ENCODE results near the gene ZNF322. TPM values are rescaled to one million over a fixed set of nuclear protein-coding genes. Genes with fewer than 3 reads are reported as not detected.

Gene ZNF322
- total RNA-seq, 4 donors from 2014 or later, result 5.0 to 12.1 (median 10.6) TPM

DNA sequence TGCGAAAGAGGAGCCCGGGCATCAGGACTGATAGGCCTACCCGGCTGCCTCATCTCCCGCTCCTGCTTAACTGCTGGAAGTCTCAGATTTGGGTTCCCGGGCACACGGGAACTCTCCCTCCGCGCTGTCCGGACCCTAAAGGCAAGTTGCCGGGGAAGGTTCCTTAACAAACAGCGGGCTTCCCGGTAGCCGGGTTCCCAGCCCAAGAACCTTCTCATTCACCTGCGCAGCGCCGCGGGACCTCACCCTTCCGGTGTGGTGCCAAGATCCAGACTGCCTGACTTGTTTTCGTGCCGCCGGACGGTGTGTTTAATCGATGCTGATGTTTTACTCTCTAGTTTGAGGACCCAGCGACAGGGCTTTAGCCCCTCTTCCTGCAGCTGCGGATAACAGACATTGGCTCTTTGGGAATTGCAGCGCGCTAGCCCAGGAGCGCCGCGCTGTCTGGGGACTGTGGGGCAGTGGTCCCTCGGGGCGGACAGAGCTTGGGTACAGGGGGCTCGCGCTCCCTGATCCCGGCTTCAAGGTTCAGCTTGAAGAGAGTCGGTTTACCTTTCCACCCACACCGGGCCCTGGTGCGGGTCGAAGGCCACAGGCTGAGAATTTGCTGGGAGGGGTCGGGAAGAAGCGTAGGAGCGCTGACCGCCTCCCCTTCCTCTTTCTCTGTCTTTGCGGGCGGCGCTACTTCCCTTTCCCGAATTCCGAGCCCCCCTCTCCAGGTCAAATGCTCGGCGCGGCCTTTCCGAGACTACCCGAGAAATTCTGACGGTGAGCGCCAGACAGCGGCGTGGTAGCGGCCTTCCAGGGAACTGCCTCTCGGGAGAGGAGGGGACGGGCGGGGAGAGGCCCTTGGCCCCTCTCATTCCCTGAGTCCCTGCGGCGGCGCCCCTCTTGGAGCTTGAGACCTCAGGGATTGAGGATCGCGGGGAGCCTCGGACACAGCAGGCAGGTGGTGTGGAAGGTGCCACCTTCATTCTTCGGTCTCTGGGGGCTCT lies 45.6 kb downstream of the ZNF322 start:
- Histone ChIP-seq H3K4me3 (peak overlapping the region; percentile 5 to 32 (median 15)), H3K27me3 (peaks cover 0 to 21% of the 10 kb centered on the region in 2 donors), H3K4me1 (peaks cover 0 to 12% (median 0%) of the 10 kb centered on the region in 4 donors), H3K27ac (no peak overlapping the region), H3K9me3 (no peaks in the 10 kb centered on the region), H3K36me3 (no peaks in the 10 kb centered on the region)
- TF ChIP-seq POLR2A (IDR thresholded peaks at IDR 0.05), result no peak
- TF ChIP-seq, protein P1, sequence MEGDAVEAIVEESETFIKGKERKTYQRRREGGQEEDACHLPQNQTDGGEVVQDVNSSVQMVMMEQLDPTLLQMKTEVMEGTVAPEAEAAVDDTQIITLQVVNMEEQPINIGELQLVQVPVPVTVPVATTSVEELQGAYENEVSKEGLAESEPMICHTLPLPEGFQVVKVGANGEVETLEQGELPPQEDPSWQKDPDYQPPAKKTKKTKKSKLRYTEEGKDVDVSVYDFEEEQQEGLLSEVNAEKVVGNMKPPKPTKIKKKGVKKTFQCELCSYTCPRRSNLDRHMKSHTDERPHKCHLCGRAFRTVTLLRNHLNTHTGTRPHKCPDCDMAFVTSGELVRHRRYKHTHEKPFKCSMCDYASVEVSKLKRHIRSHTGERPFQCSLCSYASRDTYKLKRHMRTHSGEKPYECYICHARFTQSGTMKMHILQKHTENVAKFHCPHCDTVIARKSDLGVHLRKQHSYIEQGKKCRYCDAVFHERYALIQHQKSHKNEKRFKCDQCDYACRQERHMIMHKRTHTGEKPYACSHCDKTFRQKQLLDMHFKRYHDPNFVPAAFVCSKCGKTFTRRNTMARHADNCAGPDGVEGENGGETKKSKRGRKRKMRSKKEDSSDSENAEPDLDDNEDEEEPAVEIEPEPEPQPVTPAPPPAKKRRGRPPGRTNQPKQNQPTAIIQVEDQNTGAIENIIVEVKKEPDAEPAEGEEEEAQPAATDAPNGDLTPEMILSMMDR (IDR thresholded peaks at IDR 0.05), result no peak
- DNase-seq, result no peak

DNA sequence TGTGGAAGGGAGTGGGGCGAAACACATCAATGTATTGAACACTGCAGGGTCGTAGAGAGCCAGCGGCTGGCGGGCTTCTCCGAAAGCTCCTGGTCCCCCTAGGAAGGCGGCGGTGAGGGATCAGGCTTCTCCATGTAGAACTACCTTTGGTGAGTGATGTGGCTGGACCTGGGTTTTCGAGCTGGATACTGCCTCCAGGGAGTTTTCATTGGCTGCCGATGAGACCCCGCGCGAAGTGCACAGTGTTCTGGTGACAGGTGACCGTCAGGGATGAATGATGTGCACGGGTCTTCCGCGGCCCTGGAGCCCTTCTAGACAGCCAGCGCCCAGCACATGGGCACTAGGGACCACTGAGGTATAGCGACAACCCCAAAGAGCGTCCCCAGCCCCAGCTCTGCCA lies 46.3 kb downstream of the ZNF322 start:
- Histone ChIP-seq H3K9me3 (no peaks in the 10 kb centered on the region), H3K4me3 (no peak overlapping the region), H3K36me3 (no peaks in the 10 kb centered on the region), H3K27ac (no peak overlapping the region), H3K4me1 (peaks cover 0 to 12% (median 0%) of the 10 kb centered on the region in 4 donors), H3K27me3 (peaks cover 0 to 21% of the 10 kb centered on the region in 2 donors)
- DNase-seq, result no peak
- no peak for TF ChIP-seq POLR2A (IDR thresholded peaks at IDR 0.05)
- TF ChIP-seq, protein P1 (IDR thresholded peaks at IDR 0.05), result no peak

DNA sequence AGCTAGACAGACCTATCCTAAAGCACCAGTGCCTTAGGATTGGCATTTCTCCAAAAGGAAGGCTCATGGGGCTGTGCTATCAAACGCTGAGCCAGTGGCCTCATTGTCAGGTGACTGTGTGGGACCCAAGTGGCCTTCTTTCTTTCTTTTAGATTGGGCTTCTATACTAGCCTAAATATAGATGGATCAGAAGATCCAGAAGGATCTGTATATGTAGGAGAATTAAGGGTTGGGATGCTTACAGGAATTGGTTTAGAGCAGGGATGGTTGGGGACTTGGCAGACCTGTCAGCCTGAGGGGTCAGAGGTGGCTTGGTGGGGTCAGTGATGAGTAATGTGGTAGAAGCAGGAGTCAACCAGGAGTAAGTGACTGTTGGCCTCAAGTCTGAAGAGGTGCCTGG lies 47.9 kb downstream of the ZNF322 start:
- Histone ChIP-seq H3K4me1 (peaks cover 0 to 12% (median 0%) of the 10 kb centered on the region in 4 donors), H3K27me3 (peaks cover 0 to 21% of the 10 kb centered on the region in 2 donors)
- no peak for TF ChIP-seq POLR2A (IDR thresholded peaks at IDR 0.05)
- TF ChIP-seq, protein P1 (IDR thresholded peaks at IDR 0.05), result no peak

DNA sequence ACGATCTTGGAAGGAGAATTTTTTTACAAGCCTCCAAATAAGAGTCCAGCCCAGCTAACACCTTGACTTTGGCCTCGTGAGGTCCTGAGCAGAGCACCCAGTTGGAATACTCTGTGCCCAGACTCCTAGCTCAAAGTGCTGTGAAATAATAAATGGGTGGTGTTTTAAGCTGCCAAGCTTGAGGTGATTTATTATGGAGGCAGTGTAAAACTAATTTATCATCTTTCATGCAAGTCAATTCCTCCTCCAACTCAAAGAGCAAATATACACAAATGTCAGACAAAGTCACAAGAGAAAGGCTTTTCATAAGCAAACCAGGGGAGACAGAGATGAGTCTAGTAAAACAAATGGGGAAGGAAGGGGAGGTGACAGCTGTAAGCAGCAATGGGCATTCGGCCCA lies 50.1 kb downstream of the ZNF322 start:
- Histone ChIP-seq H3K27ac (no peak overlapping the region), H3K4me3 (no peak overlapping the region), H3K36me3 (no peaks in the 10 kb centered on the region), H3K27me3 (peaks cover 0 to 14% of the 10 kb centered on the region in 2 donors), H3K4me1 (peaks cover 0 to 9% (median 0%) of the 10 kb centered on the region in 4 donors), H3K9me3 (no peaks in the 10 kb centered on the region)
- TF ChIP-seq POLR2A (IDR thresholded peaks at IDR 0.05), result no peak
- TF ChIP-seq, protein P1 (IDR thresholded peaks at IDR 0.05), result no peak
- DNase-seq, result no peak

More for the DNA sequence above, 47.9 kb downstream of the ZNF322 start:
- no peak overlapping the region for H3K27ac ChIP-seq
- H3K4me3 ChIP-seq, result no peak overlapping the region
- no peak for DNase-seq
- no peaks in the 10 kb centered on the region for H3K9me3 ChIP-seq
- no peaks in the 10 kb centered on the region for H3K36me3 ChIP-seq

DNA sequence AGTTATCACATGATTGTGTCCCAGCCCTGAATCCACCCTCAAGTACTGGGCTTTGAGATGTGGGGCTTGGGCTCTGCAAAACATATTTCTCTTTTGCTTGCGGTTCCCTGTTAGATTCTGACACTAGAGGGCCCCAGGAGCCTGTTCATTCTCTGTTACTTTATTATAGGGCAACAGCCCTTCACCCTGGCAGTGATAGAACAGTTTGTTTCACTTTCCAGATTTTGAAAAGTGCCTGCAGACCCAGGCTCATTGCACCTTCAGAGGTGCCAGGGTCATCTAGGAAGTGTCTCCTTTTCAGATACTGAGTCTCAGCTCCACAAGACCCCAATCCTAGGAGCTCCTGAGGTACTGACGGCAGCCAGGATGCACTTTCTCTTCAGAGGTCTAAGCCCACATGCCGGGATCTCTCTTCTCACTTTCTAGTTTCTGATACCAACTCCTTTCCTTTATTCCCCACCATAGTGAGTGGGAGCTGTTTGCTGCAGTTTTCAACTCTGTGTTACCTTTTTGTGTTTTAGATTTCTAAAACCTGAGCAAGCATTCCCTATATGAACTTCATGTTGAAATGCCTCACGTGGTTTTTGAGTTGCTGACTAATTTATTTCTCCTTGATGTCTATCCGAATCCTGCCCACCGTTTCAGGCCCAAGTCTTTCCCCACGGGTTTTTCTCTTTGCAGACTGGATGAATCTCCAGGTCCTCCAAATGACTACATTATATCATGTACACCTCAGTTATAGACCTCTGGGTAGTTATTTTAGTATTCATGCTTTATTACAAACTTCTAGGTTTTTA lies 51.9 kb downstream of the ZNF322 start:
- Histone ChIP-seq H3K27ac (no peak overlapping the region), H3K4me3 (peak overlapping the region in 3 of 4 donors; percentile 4 to 37 (median 27)), H3K4me1 (no peaks in the 10 kb centered on the region), H3K27me3 (no peaks in the 10 kb centered on the region), H3K9me3 (no peaks in the 10 kb centered on the region), H3K36me3 (no peaks in the 10 kb centered on the region)
- no peak for TF ChIP-seq POLR2A (IDR thresholded peaks at IDR 0.05)
- TF ChIP-seq, protein P1 (IDR thresholded peaks at IDR 0.05), result peak; percentile 5 to 83 (median 70)
- DNase-seq, result peak in 2 of 3 donors; percentile 32 to 78
